Suprapubic skin (tissue), 4 donors: Measurements from ENCODE around the gene EXT2.

Experiments
- CTCF ChIP-seq, 2 donors: fragments of 200-600 bp in 1 of 2; fragments of 450-650 bp in 1 of 2; sonication (generic) in 1 of 2; IDR thresholded peaks; one replicate each; pipeline ENCODE4 v1.5.1; 2016 to 2019; ENCODE audit warnings: antibody characterized with exemption in 2 of 2, mild to moderate bottlenecking in 1 of 2, moderate library complexity in 1 of 2
- EP300 ChIP-seq: sonication (generic); formaldehyde crosslinking; IDR thresholded peaks from one replicate; pipeline ENCODE4 v1.6.1; 2017; ENCODE audit warnings: antibody characterized with exemption
- POLR2A ChIP-seq, 2 donors: fragments of 450-650 bp; IDR thresholded peaks; one replicate each; pipeline ENCODE4 v1.6.1; 2017; ENCODE audit warnings: antibody characterized with exemption in 2 of 2, mild to moderate bottlenecking in 2 of 2, moderate library complexity in 2 of 2
- POLR2AphosphoS5 ChIP-seq, 3 donors: sonication (generic); formaldehyde crosslinking; IDR thresholded peaks; one replicate each; pipeline ENCODE4 v1.6.1; 2017; ENCODE audit warnings: antibody characterized with exemption in 3 of 3

DNA sequence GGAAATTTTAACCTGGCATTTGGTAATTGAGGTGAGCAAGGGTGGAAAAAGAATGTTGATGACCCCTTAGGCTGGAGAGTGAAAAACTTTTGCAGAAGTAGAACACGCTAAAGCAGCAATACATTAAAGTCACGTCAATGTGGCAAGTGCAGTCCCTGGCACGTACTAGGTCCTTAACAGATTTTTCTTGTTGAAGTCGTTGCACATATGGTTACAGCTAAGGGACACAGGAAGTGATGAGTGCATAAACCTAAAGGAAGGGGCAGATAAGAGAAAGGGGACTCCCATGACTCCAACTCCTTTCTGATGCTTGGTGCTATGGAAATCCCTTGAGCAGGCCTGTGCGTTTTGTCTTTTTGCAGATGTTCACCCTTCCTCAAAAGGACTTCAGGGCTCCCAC is 28.2 kb upstream of the EXT2 start:
- TF ChIP-seq CTCF (IDR thresholded peaks at IDR 0.05) (no peak), POLR2A (IDR thresholded peaks at IDR 0.05) (no peak), EP300 (no peak), POLR2AphosphoS5 (IDR thresholded peaks at IDR 0.05) (no peak)
